Testis (tissue), 3 donors: ENCODE results near the gene BSN. TPM values are rescaled to one million over a fixed set of nuclear protein-coding genes. Genes with fewer than 3 reads are reported as not detected.

Source experiments
- DNase-seq: peaks from one replicate; pipeline ENCODE4 v3.0.0-alpha.2; 2019
- H3K27ac ChIP-seq, 2 donors: fragments of 200-600 bp; sonication (generic); one replicate each; pipeline ENCODE4 v1.5.1; 2019
- H3K27me3 ChIP-seq: fragments of 200-600 bp; sonication (generic); one replicate; pipeline ENCODE4 v1.5.1; 2019
- H3K36me3 ChIP-seq: fragments of 200-600 bp; sonication (generic); one replicate; pipeline ENCODE4 v1.5.1; 2017; ENCODE audit warnings: low read depth; ENCODE audit errors: missing control alignments
- H3K4me1 ChIP-seq: fragments of 200-600 bp; sonication (generic); one replicate; pipeline ENCODE4 v1.5.1; 2019
- H3K4me3 ChIP-seq, 2 donors: fragments of 200-600 bp; sonication (generic); one replicate each; pipeline ENCODE4 v1.5.1; 2017 to 2019
- H3K9me3 ChIP-seq: fragments of 200-600 bp; sonication (generic); one replicate; pipeline ENCODE4 v1.5.1; 2017
- POLR2A ChIP-seq: fragments of 450-650 bp; IDR thresholded peaks from one replicate; pipeline ENCODE4 v1.6.1; 2017; ENCODE audit warnings: antibody characterized with exemption, mild to moderate bottlenecking, moderate library complexity
- WGBS, 2 donors: methylation state at CpG; one replicate each; pipeline ENCODE4 v1.1.5; 2018; 5-methylcytosine and 5-hydroxymethylcytosine counted together
- intact Hi-C: fragments of 100-400 bp; cut with DNase I; formaldehyde crosslinking; loops from one replicate; pipeline ENCODE4 v1.15.1; 2023; ENCODE audit warnings: low total_unique reads
- polyA plus RNA-seq: library from polyadenylated mRNA; stranded (reverse); fragments of 350-450 nt; fragmentation: Illumina TruSeq; extraction: RNeasy Lipid Tissue Mini Kit (QIAGEN cat#74804); gene quantifications from one replicate; pipeline ENCODE4 v1.2.3, GENCODE V29; 2014; ENCODE audit warnings: low read depth, low replicate concordance; ENCODE audit not compliant: insufficient read depth
- total RNA-seq, 2 donors: library from RNA; depleted of rRNA; stranded (reverse); fragments of >200 nt; gene quantifications; one replicate each; pipeline ENCODE4 v1.2.3, GENCODE V29; 2016
- TF ChIP-seq, protein P1 (sequence below), 3 experiments: fragments of 450-650 bp in 2 of 3; fragments of 200-600 bp in 1 of 3; sonication (generic) in 1 of 3; IDR thresholded peaks; one replicate each; pipeline ENCODE4 v1.5.1; 2016 to 2019; ENCODE audit warnings: antibody characterized with exemption in 3 of 3, mild to moderate bottlenecking in 2 of 3, moderate library complexity in 1 of 3

BSN gene
- total and polyA plus RNA-seq, 3 donors from 2014 or later: 9.9 to 25.3 (median 18.9) TPM

DNA sequence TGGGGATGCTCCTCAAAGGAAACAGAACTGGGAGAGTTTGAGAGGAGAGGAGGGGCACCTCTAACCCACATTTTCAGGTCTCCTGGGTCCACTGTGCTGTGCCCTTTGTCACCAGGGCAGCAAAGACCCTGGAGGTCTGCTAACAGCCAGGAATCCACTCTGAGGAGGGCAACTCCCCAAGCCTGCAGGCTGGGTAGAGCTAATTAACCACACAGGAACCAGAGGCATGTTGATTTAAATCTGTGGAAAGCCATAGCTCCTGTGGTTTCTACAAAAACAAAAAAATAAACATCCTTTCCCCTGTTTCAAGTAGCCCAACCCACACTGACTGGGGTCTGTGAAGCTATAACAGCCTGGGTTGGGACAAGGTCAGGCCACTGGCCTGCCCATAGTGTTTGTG is 2.2 kb upstream of the BSN start:
- Histone ChIP-seq H3K4me3 (no peak overlapping the region), H3K36me3 (no peaks in the 10 kb centered on the region), H3K27ac (no peak overlapping the region), H3K4me1 (peaks cover 19% of the 10 kb centered on the region), H3K27me3 (no peaks in the 10 kb centered on the region), H3K9me3 (no peaks in the 10 kb centered on the region)
- no peak for TF ChIP-seq POLR2A
- TF ChIP-seq, protein P1, sequence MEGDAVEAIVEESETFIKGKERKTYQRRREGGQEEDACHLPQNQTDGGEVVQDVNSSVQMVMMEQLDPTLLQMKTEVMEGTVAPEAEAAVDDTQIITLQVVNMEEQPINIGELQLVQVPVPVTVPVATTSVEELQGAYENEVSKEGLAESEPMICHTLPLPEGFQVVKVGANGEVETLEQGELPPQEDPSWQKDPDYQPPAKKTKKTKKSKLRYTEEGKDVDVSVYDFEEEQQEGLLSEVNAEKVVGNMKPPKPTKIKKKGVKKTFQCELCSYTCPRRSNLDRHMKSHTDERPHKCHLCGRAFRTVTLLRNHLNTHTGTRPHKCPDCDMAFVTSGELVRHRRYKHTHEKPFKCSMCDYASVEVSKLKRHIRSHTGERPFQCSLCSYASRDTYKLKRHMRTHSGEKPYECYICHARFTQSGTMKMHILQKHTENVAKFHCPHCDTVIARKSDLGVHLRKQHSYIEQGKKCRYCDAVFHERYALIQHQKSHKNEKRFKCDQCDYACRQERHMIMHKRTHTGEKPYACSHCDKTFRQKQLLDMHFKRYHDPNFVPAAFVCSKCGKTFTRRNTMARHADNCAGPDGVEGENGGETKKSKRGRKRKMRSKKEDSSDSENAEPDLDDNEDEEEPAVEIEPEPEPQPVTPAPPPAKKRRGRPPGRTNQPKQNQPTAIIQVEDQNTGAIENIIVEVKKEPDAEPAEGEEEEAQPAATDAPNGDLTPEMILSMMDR (IDR thresholded peaks at IDR 0.05): no peak
- intact Hi-C loops: no loop called here
- DNase-seq: no peak

DNA sequence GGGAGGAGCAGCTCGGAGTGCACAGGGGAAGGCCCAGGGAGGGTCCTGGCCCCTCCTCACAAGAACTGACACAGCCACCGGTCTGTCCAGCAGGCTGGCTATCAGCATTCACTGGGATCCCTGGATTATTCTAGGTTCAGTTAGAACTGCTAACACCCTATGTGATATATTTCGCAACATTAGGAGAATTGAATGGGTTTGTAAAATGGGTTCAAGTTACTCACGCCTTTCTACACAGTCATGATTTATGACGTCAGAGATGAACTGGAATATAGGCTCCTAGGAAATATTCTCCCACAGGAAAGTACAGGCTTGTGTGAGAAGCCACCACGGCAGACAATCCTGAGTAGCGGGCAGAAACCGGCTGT is 969 bp upstream of the BSN start:
- peak overlapping the region in 1 of 2 donors; percentile 71 for H3K27ac ChIP-seq
- H3K27me3 ChIP-seq: no peaks in the 10 kb centered on the region
- no peaks in the 10 kb centered on the region for H3K9me3 ChIP-seq
- peaks cover 26% of the 10 kb centered on the region for H3K4me1 ChIP-seq
- no peak for DNase-seq
- peak overlapping the region; percentile 56 to 86 for H3K4me3 ChIP-seq
- TF ChIP-seq, protein P1 (IDR thresholded peaks at IDR 0.05): no peak
- TF ChIP-seq POLR2A: no peak
- 35 to 36% methylated on average over 8 of the region's 8 CpGs for WGBS, 2 donors
- intact Hi-C loops: no loop called here
- no peaks in the 10 kb centered on the region for H3K36me3 ChIP-seq

DNA sequence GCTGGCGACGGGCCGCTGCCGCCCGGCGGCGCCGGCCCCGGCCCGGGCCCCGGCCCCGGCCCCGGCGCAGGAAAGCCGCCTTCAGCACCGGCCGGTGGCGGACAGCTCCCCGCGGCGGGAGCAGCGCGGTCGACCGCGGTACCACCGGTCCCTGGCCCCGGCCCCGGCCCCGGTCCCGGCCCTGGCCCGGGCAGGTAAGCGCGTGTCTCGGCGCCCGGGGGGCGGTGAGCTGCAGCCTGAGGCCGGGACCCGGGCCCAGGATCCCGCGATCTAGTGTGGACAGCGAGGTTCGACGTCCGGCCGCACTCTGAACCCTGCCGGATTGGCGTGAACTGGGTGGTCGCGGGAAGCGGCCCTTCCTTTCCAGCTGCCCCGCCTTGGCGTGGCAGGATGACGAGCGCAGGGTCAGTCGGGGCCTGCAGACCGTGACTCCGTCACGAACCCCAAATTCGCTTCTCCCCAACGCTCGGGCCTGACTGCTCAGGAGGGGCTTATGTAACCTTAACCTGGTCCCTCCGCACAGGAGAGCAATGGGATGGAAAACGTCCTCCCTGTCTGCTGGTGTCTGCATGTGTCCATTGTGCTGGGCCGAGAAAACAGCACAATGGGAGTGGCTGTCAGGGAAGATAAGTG is 472 bp downstream of the BSN start:
- 0% methylated on average over 44 of the region's 66 CpGs; no CpG with 5 or more reads in 1 of the 2 donors for WGBS, 2 donors
- Histone ChIP-seq H3K4me3 (peak overlapping the region; percentile 56 to 66), H3K4me1 (peaks cover 27% of the 10 kb centered on the region), H3K27ac (peak overlapping the region; percentile 41 to 57), H3K9me3 (no peaks in the 10 kb centered on the region), H3K36me3 (no peaks in the 10 kb centered on the region), H3K27me3 (no peaks in the 10 kb centered on the region)
- TF ChIP-seq POLR2A: no peak
- TF ChIP-seq, protein P1 (IDR thresholded peaks at IDR 0.05): no peak
- intact Hi-C loops: no loop called here
- DNase-seq: peak; percentile 47

DNA sequence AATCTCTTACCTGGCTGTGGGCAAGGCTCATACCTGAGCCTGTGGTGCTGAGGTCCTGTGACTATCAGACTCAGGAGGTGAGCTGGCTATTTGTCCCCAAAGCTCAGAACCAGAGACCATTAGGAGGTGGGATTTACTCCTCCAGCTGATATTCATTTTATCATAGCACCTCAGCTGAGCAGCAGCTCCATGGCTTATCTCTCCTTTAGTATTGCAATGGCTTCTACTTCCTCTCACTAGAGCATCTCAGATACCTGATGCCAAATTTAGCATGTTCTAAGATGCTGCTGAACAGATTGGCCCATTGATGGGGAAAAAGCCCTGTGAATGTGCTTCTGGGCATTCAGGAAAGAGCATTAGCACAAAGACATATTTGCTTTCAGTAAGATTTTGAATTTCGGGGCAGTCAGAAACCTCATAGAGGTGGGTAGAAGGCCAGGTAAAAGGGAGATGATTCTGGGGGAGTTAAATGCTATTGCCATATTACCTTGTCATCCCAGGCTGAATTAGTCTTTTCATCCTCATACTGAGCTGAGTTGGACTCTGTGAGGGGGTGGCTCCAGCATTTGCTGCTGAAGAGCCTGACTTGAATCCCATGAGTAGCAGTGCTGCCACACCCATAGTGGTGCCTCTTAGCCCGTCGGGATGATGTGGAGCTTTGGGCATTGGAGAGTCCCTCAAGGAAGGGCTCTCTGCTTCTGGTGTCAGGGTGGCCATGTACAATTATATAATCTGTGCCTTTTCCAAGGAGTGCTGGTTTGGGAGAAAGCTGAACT is 2.4 kb downstream of the BSN start:
- no peaks in the 10 kb centered on the region for H3K36me3 ChIP-seq
- intact Hi-C loops: no loop called here
- no peaks in the 10 kb centered on the region for H3K27me3 ChIP-seq
- DNase-seq: no peak
- no peaks in the 10 kb centered on the region for H3K9me3 ChIP-seq
- H3K27ac ChIP-seq: no peak overlapping the region
- no peak for TF ChIP-seq POLR2A
- TF ChIP-seq, protein P1 (IDR thresholded peaks at IDR 0.05): no peak
- WGBS, 2 donors: 76 to 91% methylated on average over 3 of the region's 3 CpGs
- H3K4me3 ChIP-seq: no peak overlapping the region
- peaks cover 27% of the 10 kb centered on the region for H3K4me1 ChIP-seq
